Activated CD8-positive, alpha-beta memory T cell treated with anti-CD3 and anti-CD28 coated beads for 1 hour (primary cell): ENCODE measurements around the gene FAM210B.
"Not testable (repeated sequence)": the region's sequence is repeated elsewhere in the genome, so short reads cannot be mapped to it uniquely, and the experiment has no call there.

ENCODE experiments used
- DNase-seq, 2 donors: peaks; one replicate each; pipeline ENCODE4 v3.0.0-alpha.2; 2020; ENCODE audit warnings: low read depth in 1 of 2; ENCODE audit errors: extremely low read depth in 1 of 2

Gene FAM210B

DNA sequence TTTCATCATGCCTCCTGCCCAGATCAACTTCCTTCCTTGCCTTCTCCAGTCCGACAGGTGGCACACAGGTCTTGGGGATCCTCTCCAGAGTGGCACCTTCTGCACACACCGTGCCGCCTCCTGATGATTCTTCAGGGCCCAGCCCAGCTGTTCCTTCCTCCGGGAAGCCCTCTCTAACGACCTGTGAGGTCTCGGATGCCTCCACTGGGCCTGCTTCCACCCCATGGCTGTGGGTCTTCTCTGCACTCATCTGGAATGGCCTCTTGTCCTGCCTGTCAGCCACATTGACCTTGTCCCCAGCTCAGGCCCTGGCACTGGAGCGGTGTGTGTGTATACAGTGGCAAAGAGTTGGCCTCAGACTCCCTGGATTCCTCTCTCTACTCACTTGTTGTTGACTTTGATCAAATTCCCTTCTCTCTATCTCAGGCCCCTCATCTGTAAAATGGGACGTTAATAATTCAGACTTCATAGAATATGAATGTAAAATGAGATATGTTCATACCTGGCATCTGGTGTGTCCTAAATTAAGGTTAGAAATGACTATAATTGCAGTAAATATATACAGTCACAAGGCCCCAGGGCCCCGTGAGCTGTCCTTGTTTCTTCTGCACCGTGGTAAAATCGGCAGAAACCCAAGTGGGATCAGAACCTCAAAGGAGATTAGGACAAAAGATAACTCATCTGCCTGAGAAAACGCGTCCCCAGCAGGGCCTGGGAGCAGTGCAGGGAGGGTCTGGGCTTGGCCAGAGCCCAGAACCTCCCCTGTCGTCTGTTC lies 1.5 kb downstream of the FAM210B start:
- DNase-seq, result no peak

DNA sequence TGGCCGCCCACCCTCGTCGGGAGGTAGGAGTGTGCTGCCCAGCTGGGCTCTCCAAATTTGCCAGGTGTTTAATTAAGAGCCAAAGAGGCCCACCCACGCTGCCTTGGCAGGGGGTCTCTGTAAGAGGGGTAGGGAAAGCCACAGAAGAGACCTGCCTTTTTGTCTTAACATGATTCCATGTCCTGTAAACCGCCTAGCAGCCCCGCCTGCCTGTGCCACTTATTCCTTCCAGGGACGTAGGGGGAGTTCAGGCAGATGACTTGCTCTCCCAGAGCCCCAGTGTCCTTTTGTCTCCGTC lies 2.1 kb downstream of the FAM210B start:
- DNase-seq, result no peak

DNA sequence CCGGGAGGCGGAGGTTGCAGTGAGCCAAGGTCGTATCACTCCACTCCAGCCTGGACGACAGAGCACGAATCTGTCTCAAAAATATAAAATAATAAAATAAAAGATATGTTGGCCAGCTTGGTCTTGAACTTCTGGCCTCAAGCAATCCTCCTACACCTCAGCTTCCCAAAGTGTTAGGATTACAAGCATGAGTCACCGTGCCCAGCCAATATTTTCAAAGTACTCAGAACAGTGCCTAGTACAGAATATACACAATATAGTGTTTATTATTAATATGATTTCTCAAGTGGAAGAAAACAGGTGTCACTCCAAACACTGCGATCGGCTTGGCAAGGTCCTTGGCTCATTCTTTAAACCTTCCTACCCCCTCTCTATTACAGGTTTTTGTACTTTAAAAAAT lies 3.1 kb downstream of the FAM210B start:
- DNase-seq, result no peak

DNA sequence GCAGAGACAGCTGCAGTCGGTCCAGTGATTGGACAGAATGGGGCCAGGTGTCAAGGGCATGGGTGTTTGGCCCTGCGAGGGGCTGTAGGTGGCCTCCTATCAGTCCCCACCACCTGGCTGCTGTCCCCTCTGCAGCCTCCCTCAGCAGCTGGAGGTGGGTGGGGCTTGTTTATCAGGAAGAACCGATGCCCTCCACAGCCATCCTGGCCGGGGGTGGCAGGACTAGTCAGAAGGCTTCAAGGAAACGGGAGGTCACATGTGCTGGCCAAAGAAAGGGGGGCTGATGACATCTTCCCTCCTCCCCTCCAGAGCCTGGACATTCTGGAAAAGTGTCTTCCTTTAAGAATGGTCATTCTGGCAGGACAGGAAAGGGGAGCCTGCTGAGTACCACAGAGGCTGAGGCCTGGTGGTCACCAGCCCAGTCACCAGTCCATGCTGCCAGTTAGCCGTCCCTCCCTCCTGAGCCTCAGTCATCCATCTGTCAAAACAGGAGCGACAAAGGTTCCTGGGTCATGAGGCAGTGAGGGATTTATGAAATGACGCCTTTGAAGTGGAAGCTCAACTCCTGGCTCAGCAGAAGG lies 4.1 kb downstream of the FAM210B start:
- no peak for DNase-seq

DNA sequence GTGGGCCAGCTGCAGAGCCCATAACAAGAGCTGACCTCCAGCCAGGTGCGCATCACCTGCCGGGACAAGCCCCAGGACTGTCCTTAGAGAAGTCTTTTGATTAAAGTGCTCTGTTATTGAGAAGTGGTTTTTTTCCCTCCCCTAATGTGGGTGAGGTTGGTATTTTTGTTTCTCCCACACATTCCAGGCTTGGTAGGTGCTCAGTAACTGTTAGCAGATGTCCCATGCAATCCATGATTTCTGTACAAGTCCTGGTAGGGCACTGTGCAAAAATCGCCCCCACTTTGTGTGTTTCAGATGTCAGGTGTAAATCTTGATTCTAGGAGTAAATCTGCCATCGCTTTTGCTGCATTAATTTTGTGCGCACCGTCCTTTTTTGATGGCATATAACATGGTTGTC lies 4.7 kb downstream of the FAM210B start:
- DNase-seq, result no peak

DNA sequence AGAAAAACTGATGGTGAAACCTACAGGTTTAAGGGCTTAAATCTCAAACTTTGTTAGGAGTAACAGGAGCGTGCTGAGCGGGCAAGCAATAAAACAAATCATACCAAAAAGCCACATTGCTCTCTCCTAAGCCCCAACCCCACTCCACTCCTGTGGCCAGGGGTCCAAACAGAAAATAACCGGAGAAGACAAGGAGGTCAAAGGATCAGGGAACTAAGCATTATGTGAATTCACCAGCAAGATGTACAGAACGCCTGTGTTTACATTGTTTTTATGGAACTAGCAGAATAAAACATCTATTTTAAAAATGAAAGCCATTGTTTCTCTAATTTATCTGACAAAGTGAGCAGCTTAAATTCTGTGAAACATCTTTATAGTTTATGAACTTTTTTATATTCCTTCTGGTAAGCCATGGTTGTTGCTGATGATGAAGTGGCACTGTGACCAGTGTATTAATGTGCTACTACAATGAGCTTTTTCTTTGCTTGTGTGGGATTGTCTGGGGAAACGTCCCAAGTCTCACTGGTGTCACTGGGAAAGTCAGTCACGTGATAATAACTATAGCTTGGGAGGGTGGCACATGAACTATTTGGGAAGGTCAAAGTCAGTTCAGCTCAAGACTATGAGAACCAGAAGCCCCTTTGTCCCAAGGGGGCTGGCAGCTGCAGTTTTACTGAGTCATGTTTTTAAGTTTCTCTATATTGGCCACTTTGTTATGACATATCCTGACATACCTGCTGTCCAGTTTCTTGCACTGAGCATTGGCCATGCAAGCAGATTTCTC lies 9.8 kb downstream of the FAM210B start:
- DNase-seq, result no peak

DNA sequence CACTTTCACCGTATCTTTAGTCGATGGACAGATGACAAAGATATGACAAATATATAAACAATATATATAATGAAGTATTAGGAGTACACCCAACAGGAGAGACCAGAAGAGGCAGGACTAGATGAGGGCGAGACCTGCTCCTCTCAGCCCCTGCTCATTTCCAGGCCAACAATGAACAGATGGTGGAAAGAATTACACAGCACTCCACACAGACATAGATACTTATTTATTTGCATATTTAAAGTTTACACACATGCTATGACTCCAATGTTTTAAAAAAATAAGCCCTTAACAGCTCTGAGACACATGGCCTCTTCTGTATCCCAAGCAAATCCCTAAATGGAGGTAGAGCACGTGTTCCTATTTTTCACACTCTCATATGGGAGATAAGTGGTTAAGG lies 10.4 kb downstream of the FAM210B start:
- no peak for DNase-seq

DNA sequence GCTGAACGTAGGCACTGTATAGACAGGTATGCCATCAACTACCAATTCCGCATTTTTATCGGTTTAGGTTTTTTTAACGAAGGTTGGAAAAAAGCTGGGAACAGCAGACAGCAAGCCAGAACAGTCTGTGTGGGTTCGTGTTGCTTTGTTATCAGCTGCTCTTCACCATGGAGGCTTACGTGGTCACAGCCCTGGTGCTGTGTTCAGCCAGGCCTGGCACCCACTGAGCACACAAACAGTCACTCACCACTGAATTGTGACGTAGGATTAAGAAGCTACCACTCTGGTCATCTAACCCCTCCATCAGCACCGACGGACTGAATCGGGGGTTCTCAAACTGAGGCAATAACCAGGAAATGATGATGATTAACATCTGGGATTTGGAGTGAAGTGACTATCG lies 13.2 kb downstream of the FAM210B start:
- DNase-seq, result no peak

DNA sequence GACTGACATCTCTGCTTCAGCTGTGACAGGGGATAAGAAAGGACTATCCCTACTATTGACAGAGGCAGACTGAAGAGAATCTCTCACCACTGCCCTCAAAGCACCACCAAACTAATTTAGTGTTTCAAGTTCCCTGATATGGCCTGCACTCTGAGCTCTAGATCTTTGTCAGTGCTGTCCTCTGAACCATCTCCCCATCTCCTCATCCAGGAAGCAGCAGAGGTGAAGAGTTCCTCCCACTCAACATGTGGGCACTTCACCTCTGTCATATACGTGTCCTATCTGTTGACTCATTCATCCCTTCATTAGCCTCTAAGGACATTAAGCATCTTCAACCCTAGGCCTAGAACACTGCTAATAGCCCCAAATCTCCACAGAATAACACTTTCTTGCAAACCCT lies 14.1 kb downstream of the FAM210B start:
- DNase-seq, result no peak

DNA sequence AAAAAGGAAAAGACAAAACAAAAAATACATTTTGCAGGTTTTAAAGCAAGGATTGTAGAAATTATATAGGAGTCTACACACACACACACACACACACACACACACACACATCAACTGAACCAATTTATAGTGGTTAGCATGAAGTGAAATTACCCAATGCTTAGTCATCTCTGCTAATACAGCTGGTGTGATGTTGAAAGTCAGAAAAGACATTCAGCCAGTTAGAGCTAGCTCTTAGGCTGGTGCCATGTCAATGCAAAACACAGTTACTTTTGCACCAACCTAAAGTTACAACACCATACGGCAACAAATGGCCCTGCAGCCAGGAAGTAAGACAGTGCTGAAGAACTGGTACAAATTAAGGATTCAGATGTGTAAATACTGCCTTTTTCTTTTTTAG lies 15.2 kb downstream of the FAM210B start:
- no peak for DNase-seq

DNA sequence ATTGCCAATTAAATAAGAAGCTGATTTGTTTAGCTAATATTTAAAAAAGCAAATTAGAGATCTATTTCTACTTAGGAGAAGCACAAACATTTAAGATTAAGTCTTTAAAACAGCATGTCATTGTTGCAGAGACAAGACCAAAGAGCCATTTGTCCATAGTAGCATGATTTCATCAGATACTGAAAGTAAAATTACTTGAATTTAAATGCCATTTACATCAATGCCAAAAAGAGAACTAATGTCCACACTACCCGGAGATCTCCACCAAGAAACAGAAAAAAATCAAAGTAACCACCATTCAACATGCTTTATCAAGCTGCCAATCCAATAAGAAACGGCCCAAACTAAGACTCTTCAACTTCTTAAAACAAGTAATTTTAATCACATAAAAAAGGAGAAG lies 17.6 kb downstream of the FAM210B start:
- no peak for DNase-seq

DNA sequence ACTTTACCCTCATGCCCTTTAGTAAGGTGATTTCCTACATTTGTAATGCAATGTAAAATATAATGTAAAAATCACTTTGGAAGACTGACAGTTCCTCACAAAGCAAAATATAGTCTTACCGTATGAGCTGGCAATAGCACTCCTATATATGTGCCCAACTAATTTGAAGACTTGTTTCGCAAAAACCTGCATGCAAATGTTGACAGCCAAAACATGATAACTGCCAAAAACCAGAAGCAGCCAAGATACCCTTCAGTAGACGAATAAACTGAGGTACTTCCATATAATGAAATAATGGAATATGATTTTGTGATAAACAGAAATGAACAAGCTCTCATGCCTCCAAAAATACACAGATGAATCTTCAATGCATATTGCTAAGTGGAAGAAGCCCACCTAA lies 19.6 kb downstream of the FAM210B start:
- DNase-seq, result no peak

DNA sequence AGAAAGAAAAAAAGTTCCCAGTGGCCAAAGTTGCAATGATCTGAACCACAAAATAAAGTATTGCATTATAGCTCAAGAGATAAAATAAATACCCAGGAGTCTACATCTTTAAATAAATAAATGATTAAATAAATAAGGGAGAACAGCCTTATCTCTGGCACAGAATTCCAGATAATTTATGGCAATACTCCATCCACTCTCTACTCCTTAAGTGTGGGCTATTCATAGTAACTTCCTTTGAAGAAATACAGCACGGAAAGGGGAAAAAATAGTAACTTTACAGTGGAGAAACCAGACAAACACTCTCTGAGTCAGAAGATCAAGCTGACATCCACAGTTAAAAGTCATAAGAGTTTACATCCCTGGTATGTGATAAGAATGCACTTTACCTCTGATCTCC lies 21.6 kb downstream of the FAM210B start:
- DNase-seq, result no peak

DNA sequence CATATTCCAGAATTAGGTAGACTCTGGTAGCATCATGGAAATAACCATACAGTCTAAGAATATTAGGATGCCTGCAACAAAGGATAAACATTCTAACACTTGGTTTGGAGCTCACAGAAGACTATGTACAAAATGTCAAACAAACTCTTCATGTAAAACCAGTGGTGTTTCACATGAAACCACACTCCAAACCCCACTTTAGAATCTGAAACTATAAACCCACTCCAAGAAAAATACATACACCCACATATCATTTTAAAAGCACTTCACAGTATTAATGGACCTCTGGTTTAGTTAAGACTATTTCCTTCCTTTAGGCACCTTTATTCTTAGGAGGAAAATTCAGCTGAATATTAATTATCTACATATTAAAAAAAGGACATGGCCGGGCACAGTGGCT lies 22.7 kb downstream of the FAM210B start:
- DNase-seq, result no peak

DNA sequence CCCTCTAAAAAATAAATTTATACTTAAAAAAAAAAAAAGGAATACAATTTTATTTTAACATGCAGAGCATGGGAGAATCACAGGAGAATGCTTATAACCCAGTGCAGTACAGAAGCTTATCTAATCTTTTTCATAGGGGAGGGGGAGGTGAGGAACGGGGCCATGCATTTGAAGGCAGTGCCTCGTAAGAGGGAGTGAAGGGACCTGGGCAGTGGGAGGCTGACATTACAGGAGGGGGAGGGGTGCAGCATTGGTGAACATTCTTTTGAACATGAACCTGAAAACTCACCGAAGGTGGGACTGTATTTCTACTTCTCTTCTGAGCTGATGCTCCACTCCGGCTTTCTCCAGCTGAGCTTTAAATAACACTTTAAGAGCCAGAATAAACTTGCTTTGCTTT lies 23.9 kb downstream of the FAM210B start:
- no peak for DNase-seq

DNA sequence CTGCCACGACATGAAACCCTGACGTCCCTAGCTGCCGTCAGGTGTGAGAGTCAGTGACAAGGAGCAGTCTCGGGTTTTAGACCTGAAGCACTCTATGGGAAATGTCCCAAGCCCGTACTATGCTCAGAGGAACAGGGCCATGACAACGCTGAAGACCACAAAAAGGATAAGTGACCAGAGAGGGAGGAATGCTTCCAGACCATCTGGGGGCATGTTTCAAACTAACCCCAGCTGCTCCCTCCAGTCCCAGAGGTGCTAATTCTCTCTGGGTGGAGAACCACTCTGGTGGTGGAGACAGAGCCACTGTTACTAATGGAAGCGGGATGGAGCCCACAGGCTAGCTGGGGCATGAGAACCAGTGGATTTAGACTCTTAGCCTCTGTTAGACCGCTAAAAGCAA lies 24.6 kb downstream of the FAM210B start:
- no peak for DNase-seq

DNA sequence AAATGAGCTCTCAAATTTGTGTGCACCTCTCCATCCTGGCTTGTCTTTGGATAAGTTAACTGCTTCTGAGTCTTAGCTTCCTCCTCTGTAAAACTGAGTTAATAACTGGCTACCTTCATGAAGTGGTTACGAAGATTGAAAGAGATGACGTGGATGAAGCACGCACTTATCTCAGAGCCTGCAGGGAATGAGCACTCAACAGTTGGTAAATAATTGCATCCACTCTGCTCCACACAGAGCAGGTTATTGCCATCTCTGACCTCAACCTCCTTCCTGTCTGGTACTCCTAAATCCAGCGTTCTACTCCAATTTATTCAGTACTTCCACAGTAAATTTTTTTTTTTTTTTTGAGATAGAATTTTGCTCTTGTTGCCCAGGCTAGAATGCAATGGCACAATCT lies 26.4 kb downstream of the FAM210B start:
- DNase-seq, result no peak

DNA sequence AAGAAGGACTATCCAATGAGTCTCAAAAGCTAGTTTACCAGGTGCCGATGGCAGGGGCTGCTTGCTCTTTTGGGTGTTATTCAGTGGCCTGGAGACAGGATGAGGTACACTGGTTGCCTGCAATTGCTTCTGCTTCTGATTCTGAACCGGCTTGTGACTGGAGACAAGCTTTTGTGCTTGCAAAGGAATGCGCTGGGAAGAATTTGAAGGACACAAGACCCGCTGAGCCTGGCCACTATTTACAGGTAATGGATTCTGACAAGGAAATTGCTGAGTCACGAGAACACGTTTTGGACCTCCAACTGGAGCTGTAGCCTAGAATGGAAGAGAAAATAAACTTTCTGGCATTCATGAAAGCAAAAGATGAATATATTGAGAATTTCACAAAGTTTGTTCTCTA lies 27.4 kb downstream of the FAM210B start:
- DNase-seq, result no peak

DNA sequence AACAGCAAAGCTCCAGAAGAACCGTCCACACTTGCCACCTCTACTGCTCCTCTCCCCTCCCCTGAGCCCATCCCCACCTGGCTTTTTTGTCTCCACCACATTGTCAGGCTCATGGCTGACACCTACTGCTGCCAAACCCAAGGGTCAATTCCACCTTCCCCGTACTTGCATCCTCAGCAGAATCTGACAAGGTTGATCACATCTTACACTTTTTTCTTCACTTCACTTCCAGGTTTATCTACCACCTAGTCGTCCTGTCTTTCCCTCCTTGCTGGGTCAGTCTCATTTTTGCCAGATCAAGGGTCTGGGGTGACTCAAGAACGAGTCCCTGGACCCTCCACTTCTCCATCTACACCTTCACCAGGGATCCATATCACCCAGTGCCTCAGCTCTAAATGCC lies 30.1 kb downstream of the FAM210B start:
- no peak for DNase-seq

DNA sequence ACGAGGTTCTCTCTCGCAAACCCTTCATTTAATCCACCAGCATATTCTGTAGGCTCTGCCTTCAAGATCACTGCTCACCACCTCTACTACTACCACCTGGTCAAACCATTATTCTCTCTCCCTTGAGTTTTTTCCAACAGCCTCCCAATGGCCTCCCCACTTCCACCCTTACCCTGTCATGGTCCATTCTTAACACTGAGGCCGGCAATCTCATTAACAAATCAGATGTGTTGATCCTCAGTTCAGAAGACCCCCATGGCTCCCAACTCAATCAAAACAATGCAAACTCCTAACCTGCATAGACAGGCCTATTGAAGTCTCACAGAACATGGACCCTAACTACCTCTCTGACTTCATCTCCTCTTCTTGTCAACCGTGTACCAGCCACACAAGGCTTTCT lies 31.0 kb downstream of the FAM210B start:
- DNase-seq, result no peak

DNA sequence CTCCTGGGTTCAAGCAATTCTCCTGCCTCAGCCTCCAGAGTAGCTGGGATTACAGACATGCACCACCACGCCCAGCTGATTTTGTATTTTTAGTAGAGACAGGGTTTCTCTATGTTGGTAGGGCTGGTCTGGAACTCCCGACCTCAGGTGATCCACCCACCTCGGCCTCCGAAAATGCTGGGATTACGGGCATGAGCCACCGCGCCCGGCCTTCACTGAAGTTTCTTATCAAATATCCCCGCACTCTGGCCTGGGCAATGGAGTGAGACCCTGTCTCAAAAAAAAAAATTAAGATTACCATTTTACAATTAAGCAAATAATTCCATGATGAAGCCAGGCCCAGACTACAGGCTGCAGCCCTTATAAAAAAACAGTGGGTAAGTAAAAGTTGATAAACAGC lies 31.6 kb downstream of the FAM210B start:
- not testable (repeated sequence) for DNase-seq

DNA sequence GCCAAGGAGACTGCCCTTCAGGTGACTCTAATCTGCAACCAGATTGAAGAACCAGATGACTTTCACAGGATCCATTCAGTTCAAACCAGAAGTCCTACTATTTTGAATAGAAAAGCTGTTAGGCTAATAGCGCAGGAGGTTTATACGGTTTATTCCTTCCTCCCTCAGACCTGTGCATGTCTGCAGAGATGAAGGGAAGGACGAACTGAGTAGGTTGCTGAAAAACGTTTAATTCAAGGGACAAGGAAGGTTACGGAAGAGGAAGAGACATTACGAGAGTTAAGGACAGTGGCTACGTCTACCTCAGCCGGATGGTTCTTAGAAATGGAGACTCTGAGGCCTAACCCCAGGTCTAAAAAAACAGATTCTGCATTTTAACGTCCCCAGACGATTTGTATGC lies 32.3 kb downstream of the FAM210B start:
- DNase-seq, result no peak
